Activated CD4-positive, alpha-beta T cell treated with anti-CD3 and anti-CD28 coated beads, Interleukin-10, Interleukin-2, amounts not matched to agents 100 ng/mL and 50 ng/mL, durations not matched to agents 16 hours and 8 hours (primary cell): Measurements from ENCODE around the gene DMXL1.
"Not testable (repeated sequence)": the region's sequence is repeated elsewhere in the genome, so short reads cannot be mapped to it uniquely, and the experiment has no call there.

Experiments
- DNase-seq: peaks from one replicate; pipeline ENCODE4 v3.0.0-alpha.2; 2020

The DMXL1 gene

GRCh38 chr5:119131530-119132304 is 60.8 kb downstream of the DMXL1 start:
- DNase-seq, result no peak

- not testable (repeated sequence) for DNase-seq
These were observed 64.9 kb downstream of the DMXL1 start for GRCh38 chr5:119135743-119136142.

DNA sequence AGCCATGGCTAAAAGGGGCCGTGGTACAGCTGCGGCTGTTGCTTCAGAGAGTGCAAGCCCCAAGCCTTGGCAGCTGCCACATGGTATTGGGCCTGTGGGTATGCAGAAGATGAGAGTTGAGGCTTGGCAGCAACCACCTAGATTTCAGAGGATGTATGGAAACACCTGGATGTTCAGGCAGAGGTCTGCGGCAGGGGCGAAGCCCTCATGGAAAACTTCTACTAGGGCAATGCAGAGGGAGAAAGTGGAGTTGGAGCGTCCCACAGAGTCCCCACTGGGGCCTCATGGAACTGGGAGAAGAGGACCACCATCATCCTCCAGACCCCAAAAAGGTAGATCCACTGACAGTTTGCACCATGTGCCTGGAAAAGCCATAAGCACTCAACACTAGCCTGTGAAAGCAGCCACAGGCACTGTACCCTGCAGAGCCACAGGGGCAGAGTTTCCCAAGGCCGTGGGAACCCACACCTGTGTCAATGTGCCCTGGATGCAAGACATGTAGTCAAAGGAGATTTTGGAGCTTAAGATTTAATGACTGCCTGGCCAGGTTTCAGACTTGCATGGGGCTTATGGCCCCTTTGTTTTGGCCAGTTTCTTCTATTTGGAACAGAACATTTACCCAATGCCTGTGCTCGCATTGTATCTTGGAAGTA is 65.9 kb downstream of the DMXL1 start:
- DNase-seq, result no peak

DNA sequence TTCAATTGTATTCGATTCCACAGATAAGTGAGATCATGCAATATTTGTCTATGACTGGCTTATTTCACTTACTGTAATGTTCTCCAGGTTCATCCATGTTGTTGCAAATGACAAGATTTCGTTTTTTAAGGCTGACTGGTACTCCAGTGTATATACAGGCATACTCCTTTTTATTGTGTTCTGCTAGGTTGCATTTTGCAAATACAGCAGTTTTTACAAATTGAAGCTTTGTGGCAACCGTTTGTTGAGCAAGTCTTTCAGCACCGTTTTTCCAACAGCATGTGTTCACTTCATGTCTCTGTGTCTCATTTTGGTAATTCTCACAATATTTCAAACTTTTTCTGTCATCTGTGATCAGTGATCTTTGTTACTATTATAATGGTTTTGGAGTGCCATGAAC is 82.7 kb downstream of the DMXL1 start:
- DNase-seq, result no peak

- DNase-seq, result no peak
These were observed 87.3 kb downstream of the DMXL1 start for GRCh38 chr5:119158144-119158543.

DNA sequence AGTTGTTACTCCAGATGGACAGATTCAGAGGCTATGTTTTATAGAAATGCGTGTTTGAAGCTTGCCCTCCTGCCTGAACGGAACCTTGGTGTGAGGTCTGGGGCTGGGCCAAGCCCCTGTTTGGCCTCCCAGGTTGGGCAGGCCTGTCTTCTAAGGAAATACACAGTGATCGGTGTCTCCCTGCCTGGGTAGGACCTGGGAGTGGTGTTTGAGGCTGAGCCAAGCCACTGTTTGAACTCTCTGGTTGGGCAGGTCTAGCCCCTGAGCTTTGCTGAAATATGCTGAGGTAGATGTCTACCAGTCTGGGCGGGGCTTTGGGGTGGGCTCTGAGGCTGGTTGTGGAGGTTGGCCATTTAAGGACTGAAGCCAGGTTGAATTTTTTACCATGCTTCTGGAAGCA is 90.5 kb downstream of the DMXL1 start:
- DNase-seq, result no peak

- DNase-seq, result no peak
These were observed 95.1 kb downstream of the DMXL1 start for GRCh38 chr5:119166026-119166425.

- no peak for DNase-seq
These were observed 97.5 kb downstream of the DMXL1 start for GRCh38 chr5:119168401-119168800.

- no peak for DNase-seq
These were observed 100.8 kb downstream of the DMXL1 start for GRCh38 chr5:119171686-119172085.

DNA sequence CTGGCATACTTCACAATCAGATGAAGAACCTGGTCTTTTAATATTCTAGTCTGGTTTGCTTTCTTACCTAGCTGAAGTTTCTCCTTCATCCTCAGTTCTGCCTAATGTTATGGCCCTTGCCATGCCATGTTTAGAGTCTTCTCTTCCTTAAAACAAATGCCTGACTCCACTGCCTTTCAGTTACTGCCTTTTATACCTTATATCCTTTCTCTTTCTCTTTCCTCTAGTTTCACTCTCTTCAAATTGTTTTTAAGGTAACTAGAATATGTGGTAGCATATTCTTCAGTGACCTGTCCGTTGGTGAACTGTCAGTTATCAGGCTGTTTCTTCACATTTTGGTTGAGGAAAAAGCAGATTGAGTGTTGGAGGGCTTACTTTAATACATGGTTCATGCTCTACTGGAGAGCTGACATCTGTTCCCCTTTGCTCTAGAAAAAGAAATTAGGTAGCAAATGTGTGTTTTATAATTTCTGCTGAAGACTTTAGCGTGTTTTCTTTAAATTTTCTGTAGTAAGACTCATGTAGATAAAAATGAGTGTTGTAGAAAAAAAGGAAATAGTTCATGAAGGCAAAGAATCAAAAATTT is 103.8 kb downstream of the DMXL1 start:
- DNase-seq, result no peak

DNA sequence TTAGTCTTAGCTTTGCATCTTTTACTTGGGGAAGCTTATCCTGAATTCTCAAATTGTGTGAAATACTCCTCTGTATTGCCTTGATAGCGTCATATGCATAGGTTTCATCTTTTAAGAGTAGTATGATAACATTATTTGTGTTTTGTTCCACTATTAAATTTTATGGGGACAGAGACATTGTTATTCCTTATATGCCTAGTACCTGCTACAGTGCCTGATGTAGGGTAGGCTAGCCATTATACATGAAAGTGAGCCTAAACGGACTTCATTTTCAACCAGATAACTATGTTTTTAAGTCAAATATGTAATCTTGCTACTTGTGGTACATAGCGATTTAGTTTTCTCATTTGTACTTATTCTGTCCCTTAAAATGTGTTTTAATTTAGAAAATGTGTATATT is 105.9 kb downstream of the DMXL1 start:
- DNase-seq, result no peak

GRCh38 chr5:119177226-119177625 is 106.3 kb downstream of the DMXL1 start:
- no peak for DNase-seq

- no peak for DNase-seq
These were observed 107.5 kb downstream of the DMXL1 start for GRCh38 chr5:119178435-119178834.

DNA sequence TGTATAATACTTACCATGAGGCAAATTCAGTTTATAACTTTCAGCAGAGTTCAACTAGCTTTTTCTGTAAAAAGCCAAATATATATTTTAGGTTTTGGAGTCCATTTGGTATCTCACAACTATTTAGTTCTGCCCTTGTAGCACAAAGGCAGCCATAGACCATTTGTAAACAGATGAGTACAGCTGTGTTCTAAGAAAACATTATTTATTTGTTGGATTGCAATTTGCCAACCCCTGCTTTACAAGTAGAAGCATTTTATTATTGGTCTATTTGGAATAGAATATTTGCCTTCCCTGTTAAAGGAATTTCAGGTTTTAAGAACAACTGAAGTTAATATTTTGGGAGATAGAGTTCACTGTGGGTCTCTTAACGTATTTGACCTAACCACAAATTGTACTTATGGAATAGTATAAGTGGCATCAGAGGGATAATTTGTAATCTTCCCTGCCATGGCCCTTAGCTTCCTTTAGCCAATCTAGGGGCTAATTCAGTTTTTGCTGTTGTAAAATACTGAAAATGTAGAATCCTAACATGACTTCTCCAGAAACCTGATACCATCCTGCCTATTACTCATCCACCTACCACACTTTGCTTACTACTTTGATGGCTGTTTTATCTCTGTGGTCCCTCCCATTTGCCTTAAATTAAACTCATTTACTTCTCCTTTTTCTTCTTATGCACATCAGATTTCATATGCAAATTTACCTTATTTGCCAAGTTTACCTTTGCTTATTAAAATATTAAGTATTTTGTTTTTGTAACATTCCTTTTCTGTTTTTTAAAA is 109.2 kb downstream of the DMXL1 start:
- no peak for DNase-seq

GRCh38 chr5:119185512-119185911 is 114.6 kb downstream of the DMXL1 start:
- not testable (repeated sequence) for DNase-seq

DNA sequence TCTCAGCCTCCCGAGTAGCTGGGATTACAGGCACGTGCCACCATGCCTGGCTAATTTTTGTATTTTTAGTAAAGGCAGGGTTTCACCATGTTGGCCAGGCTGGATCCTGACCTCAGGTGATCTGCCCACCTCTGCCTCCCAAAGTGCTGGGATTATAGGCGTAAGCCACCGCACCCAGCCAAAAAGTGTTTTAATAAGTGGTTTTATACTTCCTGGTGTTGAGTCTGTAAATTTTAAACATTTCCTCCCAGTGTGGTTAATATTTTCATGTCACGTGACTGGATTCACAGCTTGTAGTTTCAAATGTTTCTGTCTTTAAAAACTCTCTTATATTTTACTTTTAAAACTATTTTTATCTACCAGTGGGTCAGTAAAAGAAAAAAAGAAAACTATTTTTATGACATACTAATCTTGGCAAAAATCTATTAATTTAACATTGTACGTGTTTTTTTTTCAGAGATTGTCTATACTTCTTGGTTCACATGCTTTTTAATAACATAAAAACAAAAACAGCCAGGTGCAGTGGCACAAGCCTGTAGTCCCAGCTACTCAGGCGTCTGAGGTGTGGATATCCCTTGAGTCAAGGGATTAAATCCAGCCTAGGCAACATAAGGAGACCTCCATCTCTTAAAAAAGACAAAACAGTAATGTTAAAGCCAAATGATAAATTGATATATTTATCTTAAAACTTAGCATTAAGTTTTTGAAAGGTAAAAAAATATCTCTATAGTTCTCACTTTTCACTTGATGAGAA is 117.1 kb downstream of the DMXL1 start:
- DNase-seq, result no peak

DNA sequence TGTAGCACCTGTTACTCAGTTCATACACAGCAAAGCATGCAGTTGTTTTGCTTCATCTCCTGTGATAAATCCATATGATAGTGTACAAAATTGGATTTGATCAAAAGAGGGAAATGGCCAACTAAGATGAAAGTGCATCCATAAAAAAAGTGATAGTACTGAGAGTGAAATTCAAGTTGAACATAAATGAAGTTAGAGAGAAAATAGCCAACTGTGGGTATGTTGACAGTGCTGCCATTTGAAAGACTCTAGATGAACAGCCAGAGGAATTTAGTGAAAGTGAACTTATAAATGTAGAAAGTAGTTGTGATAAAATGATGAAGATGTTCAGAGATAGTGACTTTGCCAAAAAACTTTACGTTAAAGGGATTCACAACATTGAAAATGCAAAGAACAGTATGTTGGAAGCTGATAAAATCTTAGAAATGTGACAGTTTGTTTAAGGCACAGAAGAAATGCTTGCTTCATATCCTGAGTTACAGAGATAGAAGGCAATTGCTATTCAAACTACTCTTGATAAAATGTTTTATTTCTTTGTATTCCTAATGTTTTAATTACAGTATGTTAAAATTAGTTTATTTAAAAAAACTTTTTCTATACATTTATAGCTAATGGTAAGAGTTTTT is 119.7 kb downstream of the DMXL1 start:
- no peak for DNase-seq

DNA sequence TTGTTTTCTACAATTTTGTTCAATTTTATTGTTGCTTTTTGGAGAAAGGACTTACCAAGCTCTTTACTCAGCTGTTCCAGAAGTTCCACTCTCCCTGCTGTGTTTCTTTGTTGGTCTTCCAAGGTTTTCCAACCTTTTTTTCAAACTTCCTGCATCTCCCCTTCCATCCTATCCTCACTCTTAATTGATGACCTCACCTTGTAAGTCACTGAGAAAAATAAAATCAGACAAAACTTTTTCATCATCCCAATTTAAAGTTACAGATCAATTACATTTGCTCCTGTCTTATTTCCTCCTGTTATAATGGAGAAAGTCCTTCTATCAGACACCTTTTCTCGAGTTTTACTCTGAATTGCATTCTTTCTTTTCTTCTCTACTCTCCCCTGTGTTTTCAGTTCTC is 121.1 kb downstream of the DMXL1 start:
- no peak for DNase-seq

DNA sequence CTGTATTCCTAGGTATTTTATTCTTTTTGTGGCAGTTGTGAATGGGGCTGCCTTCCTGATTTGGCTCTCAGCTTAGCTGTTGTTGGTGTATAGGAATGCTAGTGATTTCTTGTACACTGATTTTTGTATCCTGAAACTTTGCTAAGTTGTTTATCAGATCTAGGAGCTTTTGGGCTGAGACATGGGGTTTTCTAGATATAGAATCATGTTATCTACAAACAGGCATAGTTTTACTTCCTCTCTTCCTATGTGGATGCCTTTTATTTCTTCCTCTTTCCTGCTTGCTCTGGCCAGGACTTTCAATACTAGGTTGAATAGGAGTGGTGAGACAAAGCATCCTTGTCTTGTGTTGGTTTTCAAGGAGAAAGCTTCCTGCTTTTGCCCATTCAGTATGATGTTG is 129.9 kb downstream of the DMXL1 start:
- DNase-seq, result no peak

- no peak for DNase-seq
These were observed 136.2 kb downstream of the DMXL1 start for GRCh38 chr5:119207105-119207504.

DNA sequence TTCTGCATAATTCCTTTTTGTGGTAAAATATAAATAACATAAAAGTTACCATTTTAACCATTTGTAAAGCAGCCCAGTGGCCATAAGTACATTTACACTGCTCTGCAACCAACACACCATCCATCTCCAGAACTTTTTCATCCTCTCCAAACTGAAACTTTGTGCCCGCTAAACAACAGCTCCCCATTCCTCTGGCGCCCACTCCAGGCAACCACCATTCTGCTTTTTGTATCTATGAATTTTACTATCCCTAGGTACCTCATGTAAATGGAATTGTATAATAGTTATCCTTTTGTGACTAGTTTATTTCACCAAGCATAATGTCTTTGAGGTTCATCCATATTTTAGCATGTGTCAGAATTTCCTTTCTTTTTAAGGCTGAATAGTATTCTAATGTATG is 141.1 kb downstream of the DMXL1 start:
- DNase-seq, result no peak

DNA sequence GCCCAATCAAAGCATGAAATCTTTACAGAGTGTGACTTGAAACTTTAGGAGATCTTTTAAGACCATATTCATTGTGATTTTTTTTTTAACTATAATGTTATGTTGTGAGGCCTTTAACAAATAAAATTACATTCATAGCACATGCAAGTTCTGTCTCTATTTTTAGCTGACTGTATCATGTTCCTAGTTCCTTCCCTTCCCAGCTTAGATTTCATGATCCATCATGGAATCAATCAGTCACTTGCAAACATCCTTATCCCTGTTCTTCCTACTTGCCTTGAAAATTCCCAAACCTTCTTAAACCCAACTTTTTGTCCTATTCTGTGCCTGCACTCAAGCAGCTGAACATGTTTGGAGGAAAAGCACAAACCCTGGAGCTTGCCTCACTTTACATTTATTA is 141.8 kb downstream of the DMXL1 start:
- DNase-seq, result no peak
